ENCODE data around the gene LIPE.
A peak's percentile ranks its signal among the peaks of the same experiment; 100 is the strongest.

LIPE gene

GRCh38 chr19:42423462-42424344 is 3.5 kb downstream of the LIPE start:
- no peak for TF ChIP-seq CTCF (IDR thresholded peaks at IDR 0.05; ENCODE audit: insufficient read depth, low read depth, low read length, missing control alignments)
- H3K4me3 ChIP-seq (ENCODE audit: low read length), result peak overlapping the region; percentile 61
- peak; percentile 96 for DNase-seq (ENCODE audit: low read depth)

GRCh38 chr19:42422901-42423461 is 4.2 kb downstream of the LIPE start:
- peak; percentile 3 for TF ChIP-seq CTCF (IDR thresholded peaks at IDR 0.05; ENCODE audit: insufficient read depth, low read depth, low read length, missing control alignments)
- H3K4me3 ChIP-seq (ENCODE audit: low read length), result peak overlapping the region; percentile 61
- peak; percentile 74 for DNase-seq (ENCODE audit: low read depth)

- no peak for TF ChIP-seq CTCF (IDR thresholded peaks at IDR 0.05; ENCODE audit: insufficient read depth, low read depth, low read length, missing control alignments)
- H3K4me3 ChIP-seq (ENCODE audit: low read length), result peak overlapping the region; percentile 61
- peak; percentile 78 for DNase-seq (ENCODE audit: low read depth)
These were observed 4.9 kb downstream of the LIPE start for GRCh38 chr19:42422092-42422900.

- H3K4me3 ChIP-seq (ENCODE audit: low read length), result no peak overlapping the region
- DNase-seq (ENCODE audit: low read depth), result peak; percentile 100
- no peak for TF ChIP-seq CTCF (IDR thresholded peaks at IDR 0.05; ENCODE audit: insufficient read depth, low read depth, low read length, missing control alignments)
These were observed 5.6 kb downstream of the LIPE start for GRCh38 chr19:42421591-42422031.

- no peak overlapping the region for H3K4me3 ChIP-seq (ENCODE audit: low read length)
These were observed 6.1 kb downstream of the LIPE start for GRCh38 chr19:42421101-42421500.

More at GRCh38 chr19:42421101-42421500, 6.1 kb downstream of the LIPE start:
- no peak for TF ChIP-seq CTCF (IDR thresholded peaks at IDR 0.05; ENCODE audit: insufficient read depth, low read depth, low read length, missing control alignments)
- no peak for DNase-seq (ENCODE audit: low read depth)
